ENCODE data around the gene GSTM4.

Gene GSTM4

DNA sequence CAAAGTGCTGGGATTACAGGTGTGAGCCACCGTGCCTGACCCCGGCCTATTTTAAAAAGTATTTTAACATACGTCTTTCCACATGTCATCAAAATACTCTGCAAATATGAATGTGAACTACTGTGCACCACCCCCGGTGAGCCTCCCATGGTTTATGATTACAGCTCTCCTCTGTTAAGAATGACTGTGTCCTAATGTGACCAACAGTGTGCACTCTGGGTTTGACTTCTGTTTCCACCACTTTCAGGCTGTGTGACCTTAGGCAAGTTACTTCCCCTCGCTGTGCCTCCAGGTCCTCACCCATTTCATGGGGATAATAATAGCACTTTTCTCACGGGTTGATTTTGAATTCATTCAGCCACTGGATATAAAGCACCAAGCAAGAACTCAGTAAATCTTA lies 21.6 kb upstream of the GSTM4 start:
- Histone ChIP-seq H3K27ac (replicated peaks) (no peak overlapping the region), H3K4me3 (replicated peaks; ENCODE audit: insufficient read depth, low read length) (no peak overlapping the region), H3K27me3 (ENCODE audit: insufficient read depth, poor library complexity, severe bottlenecking) (no peaks in the 10 kb centered on the region)
- TF ChIP-seq, protein P1, sequence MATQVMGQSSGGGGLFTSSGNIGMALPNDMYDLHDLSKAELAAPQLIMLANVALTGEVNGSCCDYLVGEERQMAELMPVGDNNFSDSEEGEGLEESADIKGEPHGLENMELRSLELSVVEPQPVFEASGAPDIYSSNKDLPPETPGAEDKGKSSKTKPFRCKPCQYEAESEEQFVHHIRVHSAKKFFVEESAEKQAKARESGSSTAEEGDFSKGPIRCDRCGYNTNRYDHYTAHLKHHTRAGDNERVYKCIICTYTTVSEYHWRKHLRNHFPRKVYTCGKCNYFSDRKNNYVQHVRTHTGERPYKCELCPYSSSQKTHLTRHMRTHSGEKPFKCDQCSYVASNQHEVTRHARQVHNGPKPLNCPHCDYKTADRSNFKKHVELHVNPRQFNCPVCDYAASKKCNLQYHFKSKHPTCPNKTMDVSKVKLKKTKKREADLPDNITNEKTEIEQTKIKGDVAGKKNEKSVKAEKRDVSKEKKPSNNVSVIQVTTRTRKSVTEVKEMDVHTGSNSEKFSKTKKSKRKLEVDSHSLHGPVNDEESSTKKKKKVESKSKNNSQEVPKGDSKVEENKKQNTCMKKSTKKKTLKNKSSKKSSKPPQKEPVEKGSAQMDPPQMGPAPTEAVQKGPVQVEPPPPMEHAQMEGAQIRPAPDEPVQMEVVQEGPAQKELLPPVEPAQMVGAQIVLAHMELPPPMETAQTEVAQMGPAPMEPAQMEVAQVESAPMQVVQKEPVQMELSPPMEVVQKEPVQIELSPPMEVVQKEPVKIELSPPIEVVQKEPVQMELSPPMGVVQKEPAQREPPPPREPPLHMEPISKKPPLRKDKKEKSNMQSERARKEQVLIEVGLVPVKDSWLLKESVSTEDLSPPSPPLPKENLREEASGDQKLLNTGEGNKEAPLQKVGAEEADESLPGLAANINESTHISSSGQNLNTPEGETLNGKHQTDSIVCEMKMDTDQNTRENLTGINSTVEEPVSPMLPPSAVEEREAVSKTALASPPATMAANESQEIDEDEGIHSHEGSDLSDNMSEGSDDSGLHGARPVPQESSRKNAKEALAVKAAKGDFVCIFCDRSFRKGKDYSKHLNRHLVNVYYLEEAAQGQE (IDR thresholded peaks at IDR 0.05; ENCODE audit: insufficient replicate concordance, low read depth), result no peak
- TF ChIP-seq, protein P2, sequence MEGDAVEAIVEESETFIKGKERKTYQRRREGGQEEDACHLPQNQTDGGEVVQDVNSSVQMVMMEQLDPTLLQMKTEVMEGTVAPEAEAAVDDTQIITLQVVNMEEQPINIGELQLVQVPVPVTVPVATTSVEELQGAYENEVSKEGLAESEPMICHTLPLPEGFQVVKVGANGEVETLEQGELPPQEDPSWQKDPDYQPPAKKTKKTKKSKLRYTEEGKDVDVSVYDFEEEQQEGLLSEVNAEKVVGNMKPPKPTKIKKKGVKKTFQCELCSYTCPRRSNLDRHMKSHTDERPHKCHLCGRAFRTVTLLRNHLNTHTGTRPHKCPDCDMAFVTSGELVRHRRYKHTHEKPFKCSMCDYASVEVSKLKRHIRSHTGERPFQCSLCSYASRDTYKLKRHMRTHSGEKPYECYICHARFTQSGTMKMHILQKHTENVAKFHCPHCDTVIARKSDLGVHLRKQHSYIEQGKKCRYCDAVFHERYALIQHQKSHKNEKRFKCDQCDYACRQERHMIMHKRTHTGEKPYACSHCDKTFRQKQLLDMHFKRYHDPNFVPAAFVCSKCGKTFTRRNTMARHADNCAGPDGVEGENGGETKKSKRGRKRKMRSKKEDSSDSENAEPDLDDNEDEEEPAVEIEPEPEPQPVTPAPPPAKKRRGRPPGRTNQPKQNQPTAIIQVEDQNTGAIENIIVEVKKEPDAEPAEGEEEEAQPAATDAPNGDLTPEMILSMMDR (IDR thresholded peaks at IDR 0.05; ENCODE audit: insufficient read depth, low read length), result no peak
- TF ChIP-seq POLR2AphosphoS5 (IDR thresholded peaks at IDR 0.05; ENCODE audit: low read depth), result no peak
- no peak for TF ChIP-seq SPI1 (IDR thresholded peaks at IDR 0.05; ENCODE audit: borderline replicate concordance, low read depth)
- no peak for TF ChIP-seq GABPA (IDR thresholded peaks at IDR 0.05; ENCODE audit: low read depth)
- no peak for DNase-seq (ENCODE audit: low read depth in 1 of 2, low spot score in 1 of 2)

DNA sequence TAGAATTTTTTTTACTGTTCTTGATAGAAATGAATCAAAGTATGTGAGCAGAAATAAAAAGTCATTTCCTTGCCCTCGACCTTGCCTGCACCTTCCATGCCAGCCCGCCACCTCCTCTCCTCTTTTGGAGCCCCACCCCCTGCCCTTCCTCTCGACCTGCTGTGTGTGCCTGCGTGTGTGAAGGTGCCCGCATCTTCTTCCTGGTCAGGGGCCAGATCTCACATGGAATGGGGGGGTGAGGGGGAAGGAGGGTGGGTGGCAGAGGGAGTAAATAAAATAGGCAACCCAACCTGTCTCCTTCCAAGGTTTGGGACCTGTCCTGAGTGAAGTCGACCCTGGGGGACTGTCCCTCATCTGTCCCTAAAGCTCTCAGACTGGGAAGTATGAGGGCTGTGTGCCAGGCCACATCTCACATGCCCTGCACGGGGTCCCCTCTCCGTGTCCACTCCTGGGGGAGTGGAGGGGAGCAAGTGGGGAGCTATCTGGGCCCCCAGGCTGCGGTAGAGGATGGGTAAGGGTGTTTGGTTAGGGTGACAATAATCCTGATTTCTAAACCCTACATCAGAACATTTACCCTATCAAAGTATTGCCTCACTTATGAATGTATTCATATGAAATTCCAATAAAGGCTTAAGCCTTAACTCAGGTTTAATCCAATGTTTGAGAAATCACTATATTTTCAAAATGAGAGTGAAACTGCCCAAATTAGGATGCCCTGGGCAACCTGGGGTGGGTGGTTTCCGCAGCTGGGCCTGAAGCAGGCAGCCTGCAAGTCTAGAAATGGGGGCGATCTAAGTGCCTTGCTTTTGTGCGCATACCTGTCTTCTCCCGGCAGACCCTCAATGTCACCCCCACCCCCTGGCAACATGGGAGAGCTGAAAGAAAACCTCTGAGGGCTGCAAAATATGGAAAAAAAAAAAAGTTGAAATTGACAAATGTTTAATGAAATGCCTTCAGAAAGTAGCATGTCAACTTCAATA lies 20.8 kb upstream of the GSTM4 start:
- TF ChIP-seq, protein P1 (IDR thresholded peaks at IDR 0.05; ENCODE audit: insufficient replicate concordance, low read depth), result no peak
- no peak for TF ChIP-seq POLR2AphosphoS5 (IDR thresholded peaks at IDR 0.05; ENCODE audit: low read depth)
- TF ChIP-seq SPI1 (IDR thresholded peaks at IDR 0.05; ENCODE audit: borderline replicate concordance, low read depth), result no peak
- Histone ChIP-seq H3K4me3 (replicated peaks; ENCODE audit: insufficient read depth, low read length) (no peak overlapping the region), H3K27ac (replicated peaks) (no peak overlapping the region), H3K27me3 (ENCODE audit: insufficient read depth, poor library complexity, severe bottlenecking) (no peaks in the 10 kb centered on the region)
- no peak for DNase-seq (ENCODE audit: low read depth in 1 of 2, low spot score in 1 of 2)

DNA sequence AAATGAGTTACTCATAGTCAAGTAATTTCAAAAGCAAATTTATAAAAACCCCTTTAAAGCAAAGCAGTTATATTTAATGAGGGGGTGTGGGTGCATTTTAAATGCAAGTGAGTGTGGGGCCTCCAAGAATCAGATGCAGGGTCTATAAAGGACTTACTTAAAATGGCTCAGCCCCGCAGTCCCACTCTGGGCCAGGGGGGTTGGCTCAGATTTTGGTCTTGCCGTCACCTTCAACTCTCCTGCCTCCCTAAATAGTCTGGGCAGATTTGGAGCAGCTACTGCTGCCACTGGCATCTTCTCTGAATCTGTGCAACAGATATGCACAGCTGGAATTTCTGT lies 20.1 kb upstream of the GSTM4 start:
- H3K27me3 ChIP-seq (ENCODE audit: insufficient read depth, poor library complexity, severe bottlenecking), result no peaks in the 10 kb centered on the region
- TF ChIP-seq SPI1 (IDR thresholded peaks at IDR 0.05; ENCODE audit: borderline replicate concordance, low read depth) (no peak), GABPA (IDR thresholded peaks at IDR 0.05; ENCODE audit: low read depth) (no peak)
- TF ChIP-seq, protein P2 (IDR thresholded peaks at IDR 0.05; ENCODE audit: insufficient read depth, low read length), result no peak
- DNase-seq (ENCODE audit: low read depth in 1 of 2, low spot score in 1 of 2), result no peak
- no peak overlapping the region for H3K27ac ChIP-seq (replicated peaks)
- no peak overlapping the region for H3K4me3 ChIP-seq (replicated peaks; ENCODE audit: insufficient read depth, low read length)

DNA sequence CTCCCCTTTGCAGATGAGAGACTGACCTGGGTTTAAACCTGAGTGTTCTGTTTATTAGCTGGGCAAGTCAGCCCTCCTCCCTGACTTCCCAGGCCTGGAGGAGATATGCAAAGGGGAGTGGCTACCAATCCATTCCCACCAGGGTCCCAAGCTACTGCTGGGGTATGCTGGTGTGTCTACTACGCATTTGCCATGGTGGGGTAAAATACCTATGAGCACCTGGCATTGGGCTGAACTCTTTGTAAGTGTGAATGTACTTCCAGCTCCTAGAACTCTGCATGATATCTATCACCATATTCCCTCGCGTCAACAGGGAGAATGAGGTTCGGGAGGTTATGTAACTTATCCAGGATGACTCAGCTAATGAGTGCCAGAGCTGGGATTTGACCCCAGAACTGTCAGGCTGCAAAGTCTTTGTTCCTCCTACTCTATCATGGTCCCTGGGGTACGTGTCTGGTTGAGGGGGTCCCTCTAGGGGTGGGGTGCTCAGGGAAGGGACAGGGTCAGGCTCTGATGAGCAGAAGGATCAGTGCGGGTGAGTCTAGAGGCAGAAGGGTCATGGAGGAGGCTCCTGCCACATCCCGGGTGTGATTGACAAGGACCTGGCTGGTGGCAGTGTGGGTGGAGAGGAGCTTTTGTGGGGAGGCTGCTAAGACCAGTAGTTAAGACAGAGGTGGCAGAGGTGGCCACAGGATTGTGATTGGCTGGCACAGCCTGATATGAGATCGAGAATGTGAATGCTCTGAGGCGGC lies 19.5 kb upstream of the GSTM4 start:
- Histone ChIP-seq H3K27me3 (ENCODE audit: insufficient read depth, poor library complexity, severe bottlenecking) (no peaks in the 10 kb centered on the region), H3K27ac (replicated peaks) (no peak overlapping the region), H3K4me3 (replicated peaks; ENCODE audit: insufficient read depth, low read length) (no peak overlapping the region)
- TF ChIP-seq POLR2AphosphoS5 (IDR thresholded peaks at IDR 0.05; ENCODE audit: low read depth) (no peak), GABPA (IDR thresholded peaks at IDR 0.05; ENCODE audit: low read depth) (no peak), SPI1 (IDR thresholded peaks at IDR 0.05; ENCODE audit: borderline replicate concordance, low read depth) (no peak)
- TF ChIP-seq, protein P1 (IDR thresholded peaks at IDR 0.05; ENCODE audit: insufficient replicate concordance, low read depth), result no peak
- TF ChIP-seq, protein P2 (IDR thresholded peaks at IDR 0.05; ENCODE audit: insufficient read depth, low read length), result no peak
- no peak for DNase-seq (ENCODE audit: low read depth in 1 of 2, low spot score in 1 of 2)
